Neural progenitor cell (in vitro differentiated cells): ENCODE measurements around the gene PTPRJ. TPM values are rescaled to one million over a fixed set of nuclear protein-coding genes. Genes with fewer than 3 reads are reported as not detected.
A peak's percentile ranks its signal among the peaks of the same experiment; 100 is the strongest.

Source experiments
- DNase-seq: peaks from one replicate; pipeline ENCODE4 v3.0.0-alpha.2; 2016; ENCODE audit warnings: low spot score
- H2AFZ ChIP-seq: fragments of 200-600 bp; sonication (generic); replicated peaks from 2 replicates; pipeline ENCODE4 v1.6.1; 2016; ENCODE audit warnings: antibody characterized with exemption
- H3F3A ChIP-seq: fragments of 200-600 bp; sonication (generic); 2 replicates; pipeline ENCODE4 v1.6.1; 2016; ENCODE audit warnings: antibody characterized with exemption, low read depth
- H3K27ac ChIP-seq: fragments of 200-600 bp; sonication (generic); 2 replicates; pipeline ENCODE4 v1.5.1; 2016; ENCODE audit warnings: mild to moderate bottlenecking
- H3K27me3 ChIP-seq: fragments of 200-600 bp; sonication (generic); 2 replicates; pipeline ENCODE4 v1.6.1; 2016; ENCODE audit warnings: mild to moderate bottlenecking, moderate library complexity
- H3K36me3 ChIP-seq: fragments of 200-600 bp; sonication (generic); 2 replicates; pipeline ENCODE4 v1.5.1; 2016
- H3K4me1 ChIP-seq: fragments of 200-600 bp; sonication (generic); 2 replicates; pipeline ENCODE4 v1.6.1; 2016; ENCODE audit warnings: mixed run types
- H3K4me2 ChIP-seq: fragments of 200-600 bp; sonication (generic); 2 replicates; pipeline ENCODE4 v1.6.1; 2016
- H3K4me3 ChIP-seq: fragments of 200-600 bp; sonication (generic); 2 replicates; pipeline ENCODE4 v1.5.1; 2016
- H3K79me2 ChIP-seq: fragments of 200-600 bp; sonication (generic); 2 replicates; pipeline ENCODE4 v1.6.1; 2016; ENCODE audit warnings: low read depth
- H3K9ac ChIP-seq: fragments of 200-600 bp; sonication (generic); 2 replicates; pipeline ENCODE4 v1.6.1; 2016
- H3K9me3 ChIP-seq: fragments of 200-600 bp; sonication (generic); 2 replicates; pipeline ENCODE4 v1.5.1; 2016; ENCODE audit warnings: low read depth
- H4K20me1 ChIP-seq: fragments of 200-600 bp; sonication (generic); 2 replicates; pipeline ENCODE4 v1.6.1; 2016; ENCODE audit warnings: low read depth
- H3K27ac Mint-ChIP-seq: 3 replicates; pipeline ENCODE4 v1.8.0; 2021; ENCODE audit warnings: mixed read lengths
- H3K27me3 Mint-ChIP-seq: 2 replicates; pipeline ENCODE4 v1.8.0; 2022; ENCODE audit warnings: low read depth, mild to moderate bottlenecking, inconsistent platforms, moderate library complexity, mixed read lengths; ENCODE audit not compliant: insufficient read depth
- H3K36me3 Mint-ChIP-seq: 3 replicates; pipeline ENCODE4 v1.8.0; 2021; ENCODE audit warnings: mixed read lengths
- H3K4me1 Mint-ChIP-seq: 3 replicates; pipeline ENCODE4 v1.8.0; 2021; ENCODE audit warnings: mixed read lengths
- H3K4me3 Mint-ChIP-seq: 3 replicates; pipeline ENCODE4 v1.8.0; 2021; ENCODE audit warnings: mild to moderate bottlenecking, moderate library complexity, mixed read lengths
- H3K9me3 Mint-ChIP-seq: 3 replicates; pipeline ENCODE4 v1.8.0; 2020; ENCODE audit warnings: mixed read lengths
- CTCF ChIP-seq: fragments of 200-600 bp; sonication (generic); IDR thresholded peaks from 2 replicates; pipeline ENCODE4 v1.5.1; 2017; ENCODE audit warnings: antibody characterized with exemption, mild to moderate bottlenecking
- EZH2 ChIP-seq: fragments of 200-600 bp; sonication (generic); IDR thresholded peaks from 2 replicates; pipeline ENCODE4 v1.6.1; 2017; ENCODE audit warnings: antibody characterized with exemption, mild to moderate bottlenecking, moderate library complexity
- EZH2phosphoT487 ChIP-seq: fragments of 200-600 bp; sonication (generic); IDR thresholded peaks from 2 replicates; pipeline ENCODE4 v1.6.1; 2017; ENCODE audit warnings: antibody characterized with exemption
- total RNA-seq: library from RNA; depleted of rRNA; stranded (reverse); fragments of >200 nt; gene quantifications from 2 replicates; pipeline ENCODE4 v1.2.3, GENCODE V29; 2015; ENCODE audit warnings: low replicate concordance

The PTPRJ gene
- total RNA-seq, 1 donor from 2014 or later: 28.0 TPM

DNA sequence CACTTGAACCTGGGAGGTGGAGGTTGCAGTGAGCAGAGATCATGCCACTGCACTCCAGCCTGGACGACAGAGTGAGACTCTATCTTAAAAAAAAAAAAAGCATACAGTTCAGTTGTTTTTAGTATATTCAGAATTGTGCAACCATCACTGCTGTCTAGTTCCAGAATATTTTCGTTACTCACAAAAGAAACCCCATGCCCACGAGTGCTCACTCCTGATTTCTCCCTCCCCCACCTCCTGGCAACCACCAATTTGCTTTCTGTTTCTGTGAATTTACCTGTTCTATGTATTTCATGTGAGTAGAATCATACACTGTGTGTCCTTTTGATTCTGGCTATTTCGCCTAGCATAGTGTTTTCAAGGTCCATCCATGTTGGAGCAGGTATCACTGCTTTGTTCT lies 24.8 kb downstream of the PTPRJ start:
- peak overlapping the region; percentile 54 for H3K4me2 ChIP-seq
- H3K4me1 ChIP-seq: peaks cover 32% of the 10 kb centered on the region
- peak overlapping the region; percentile 57 for H3K27ac ChIP-seq
- TF ChIP-seq EZH2: no peak
- TF ChIP-seq CTCF: no peak
- no peak for DNase-seq
- H3K9me3 ChIP-seq: no peaks in the 10 kb centered on the region
- peak overlapping the region; percentile 50 for H3K27ac Mint-ChIP-seq
- peaks cover 16% of the 10 kb centered on the region for H3F3A ChIP-seq
- H3K79me2 ChIP-seq: peaks cover 57% of the 10 kb centered on the region
- no peak overlapping the region for H2AFZ ChIP-seq
- no peak overlapping the region for H3K9ac ChIP-seq
- H3K27me3 ChIP-seq: no peaks in the 10 kb centered on the region
- no peaks in the 10 kb centered on the region for H3K9me3 Mint-ChIP-seq
- H4K20me1 ChIP-seq: peaks cover 55% of the 10 kb centered on the region
- H3K4me3 ChIP-seq: no peak overlapping the region
- H3K36me3 ChIP-seq: no peaks in the 10 kb centered on the region
- peak overlapping the region; percentile 22 for H3K4me3 Mint-ChIP-seq
- no peaks in the 10 kb centered on the region for H3K36me3 Mint-ChIP-seq
- H3K27me3 Mint-ChIP-seq: peaks cover 8% of the 10 kb centered on the region
- H3K4me1 Mint-ChIP-seq: peaks cover 42% of the 10 kb centered on the region

- H3K27ac ChIP-seq: no peak overlapping the region
- DNase-seq: peak; percentile 86
- Mint-ChIP-seq H3K27me3 (peaks cover 8% of the 10 kb centered on the region), H3K4me3 (peak overlapping the region; percentile 35), H3K4me1 (peaks cover 42% of the 10 kb centered on the region), H3K27ac (peak overlapping the region; percentile 18), H3K36me3 (no peaks in the 10 kb centered on the region), H3K9me3 (no peaks in the 10 kb centered on the region)
- peaks cover 59% of the 10 kb centered on the region for H3K79me2 ChIP-seq
- no peaks in the 10 kb centered on the region for H3K27me3 ChIP-seq
- H3F3A ChIP-seq: peaks cover 16% of the 10 kb centered on the region
- TF ChIP-seq EZH2phosphoT487: no peak
- no peak for TF ChIP-seq CTCF
- TF ChIP-seq EZH2: no peak
- H3K9me3 ChIP-seq: no peaks in the 10 kb centered on the region
- no peak overlapping the region for H2AFZ ChIP-seq
- H4K20me1 ChIP-seq: peaks cover 59% of the 10 kb centered on the region
- H3K4me3 ChIP-seq: no peak overlapping the region
- H3K36me3 ChIP-seq: no peaks in the 10 kb centered on the region
- H3K9ac ChIP-seq: no peak overlapping the region
- H3K4me1 ChIP-seq: peaks cover 32% of the 10 kb centered on the region
- H3K4me2 ChIP-seq: peak overlapping the region; percentile 54
Observed at GRCh38 chr11:48005831-48006270, 25.5 kb downstream of the PTPRJ start.

- H3K4me3 Mint-ChIP-seq: no peak overlapping the region
- H4K20me1 ChIP-seq: peaks cover 60% of the 10 kb centered on the region
- H3K9me3 ChIP-seq: no peaks in the 10 kb centered on the region
- peaks cover 39% of the 10 kb centered on the region for H3K4me1 Mint-ChIP-seq
- no peak overlapping the region for H3K27ac Mint-ChIP-seq
- H3K36me3 ChIP-seq: no peaks in the 10 kb centered on the region
- peaks cover 16% of the 10 kb centered on the region for H3F3A ChIP-seq
- peaks cover 32% of the 10 kb centered on the region for H3K4me1 ChIP-seq
- no peak for DNase-seq
- no peaks in the 10 kb centered on the region for H3K9me3 Mint-ChIP-seq
- H3K9ac ChIP-seq: no peak overlapping the region
- no peaks in the 10 kb centered on the region for H3K27me3 ChIP-seq
- no peak overlapping the region for H2AFZ ChIP-seq
- H3K27me3 Mint-ChIP-seq: peaks cover 8% of the 10 kb centered on the region
- peaks cover 59% of the 10 kb centered on the region for H3K79me2 ChIP-seq
- H3K4me3 ChIP-seq: no peak overlapping the region
- H3K4me2 ChIP-seq: peak overlapping the region; percentile 54
- H3K27ac ChIP-seq: no peak overlapping the region
- H3K36me3 Mint-ChIP-seq: no peaks in the 10 kb centered on the region
- TF ChIP-seq EZH2phosphoT487: no peak
- TF ChIP-seq EZH2: no peak
- no peak for TF ChIP-seq CTCF
Observed at GRCh38 chr11:48006301-48006992, 26.1 kb downstream of the PTPRJ start.
